ENCODE results near the gene ZNF580.

ZNF580 gene

DNA sequence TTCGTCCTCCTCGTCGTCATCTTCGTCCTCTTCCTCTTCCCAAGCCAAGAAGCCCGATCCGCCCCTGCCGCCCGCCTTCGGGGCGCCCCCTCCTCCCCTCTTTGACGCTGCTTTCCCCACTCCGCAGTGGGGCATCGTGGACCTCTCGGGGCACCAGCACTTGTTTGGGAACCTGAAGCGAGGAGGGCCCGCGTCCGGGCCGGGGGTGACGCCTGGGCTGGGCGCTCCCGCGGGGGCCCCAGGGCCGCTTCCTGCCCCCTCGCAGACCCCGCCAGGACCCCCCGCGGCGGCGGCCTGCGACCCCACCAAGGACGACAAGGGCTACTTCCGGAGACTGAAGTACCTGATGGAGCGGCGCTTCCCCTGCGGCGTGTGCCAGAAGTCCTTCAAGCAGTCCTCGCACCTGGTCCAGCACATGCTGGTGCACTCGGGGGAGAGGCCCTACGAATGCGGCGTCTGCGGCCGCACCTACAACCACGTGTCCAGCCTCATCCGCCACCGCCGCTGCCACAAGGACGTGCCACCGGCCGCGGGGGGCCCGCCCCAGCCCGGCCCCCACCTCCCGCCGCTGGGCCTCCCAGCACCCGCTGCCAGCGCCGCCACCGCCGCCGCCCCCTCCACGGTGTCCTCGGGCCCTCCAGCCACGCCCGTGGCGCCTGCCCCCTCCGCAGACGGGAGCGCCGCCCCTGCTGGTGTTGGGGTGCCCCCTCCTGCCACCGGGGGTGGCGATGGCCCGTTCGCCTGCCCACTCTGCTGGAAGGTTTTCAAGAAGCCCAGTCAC lies 26.7 kb upstream of the ZNF580 start:
- H3K4me3 ChIP-seq (ENCODE audit: low read depth, low read length), result no peak overlapping the region
- TF ChIP-seq, protein P1, sequence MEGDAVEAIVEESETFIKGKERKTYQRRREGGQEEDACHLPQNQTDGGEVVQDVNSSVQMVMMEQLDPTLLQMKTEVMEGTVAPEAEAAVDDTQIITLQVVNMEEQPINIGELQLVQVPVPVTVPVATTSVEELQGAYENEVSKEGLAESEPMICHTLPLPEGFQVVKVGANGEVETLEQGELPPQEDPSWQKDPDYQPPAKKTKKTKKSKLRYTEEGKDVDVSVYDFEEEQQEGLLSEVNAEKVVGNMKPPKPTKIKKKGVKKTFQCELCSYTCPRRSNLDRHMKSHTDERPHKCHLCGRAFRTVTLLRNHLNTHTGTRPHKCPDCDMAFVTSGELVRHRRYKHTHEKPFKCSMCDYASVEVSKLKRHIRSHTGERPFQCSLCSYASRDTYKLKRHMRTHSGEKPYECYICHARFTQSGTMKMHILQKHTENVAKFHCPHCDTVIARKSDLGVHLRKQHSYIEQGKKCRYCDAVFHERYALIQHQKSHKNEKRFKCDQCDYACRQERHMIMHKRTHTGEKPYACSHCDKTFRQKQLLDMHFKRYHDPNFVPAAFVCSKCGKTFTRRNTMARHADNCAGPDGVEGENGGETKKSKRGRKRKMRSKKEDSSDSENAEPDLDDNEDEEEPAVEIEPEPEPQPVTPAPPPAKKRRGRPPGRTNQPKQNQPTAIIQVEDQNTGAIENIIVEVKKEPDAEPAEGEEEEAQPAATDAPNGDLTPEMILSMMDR (IDR thresholded peaks at IDR 0.05; ENCODE audit: insufficient read depth, low read depth, low read length, missing control alignments), result no peak

DNA sequence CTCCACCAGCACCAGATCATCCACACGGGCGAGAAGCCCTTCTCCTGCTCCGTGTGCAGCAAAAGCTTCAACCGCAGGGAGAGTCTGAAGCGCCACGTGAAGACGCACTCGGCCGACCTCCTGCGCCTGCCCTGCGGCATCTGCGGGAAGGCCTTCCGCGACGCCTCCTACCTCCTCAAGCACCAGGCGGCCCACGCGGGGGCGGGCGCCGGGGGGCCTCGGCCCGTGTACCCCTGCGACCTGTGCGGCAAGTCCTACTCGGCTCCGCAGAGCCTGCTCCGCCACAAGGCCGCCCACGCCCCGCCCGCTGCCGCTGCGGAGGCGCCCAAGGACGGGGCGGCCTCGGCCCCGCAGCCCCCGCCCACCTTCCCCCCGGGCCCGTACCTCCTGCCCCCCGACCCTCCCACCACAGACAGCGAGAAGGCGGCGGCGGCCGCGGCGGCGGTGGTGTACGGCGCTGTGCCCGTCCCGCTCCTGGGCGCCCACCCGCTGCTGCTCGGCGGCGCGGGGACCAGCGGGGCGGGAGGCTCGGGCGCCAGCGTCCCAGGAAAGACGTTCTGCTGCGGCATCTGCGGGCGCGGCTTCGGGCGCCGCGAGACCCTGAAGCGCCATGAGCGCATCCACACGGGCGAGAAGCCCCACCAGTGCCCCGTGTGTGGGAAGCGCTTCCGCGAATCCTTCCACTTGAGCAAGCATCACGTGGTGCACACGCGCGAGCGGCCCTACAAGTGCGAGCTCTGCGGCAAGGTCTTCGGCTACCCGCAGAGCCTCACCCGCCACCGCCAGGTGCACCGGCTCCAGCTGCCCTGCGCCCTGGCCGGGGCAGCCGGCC lies 25.9 kb upstream of the ZNF580 start:
- no peak for DNase-seq (ENCODE audit: low read depth)

More for the DNA sequence above, 26.7 kb upstream of the ZNF580 start:
- no peak for DNase-seq (ENCODE audit: low read depth)

DNA sequence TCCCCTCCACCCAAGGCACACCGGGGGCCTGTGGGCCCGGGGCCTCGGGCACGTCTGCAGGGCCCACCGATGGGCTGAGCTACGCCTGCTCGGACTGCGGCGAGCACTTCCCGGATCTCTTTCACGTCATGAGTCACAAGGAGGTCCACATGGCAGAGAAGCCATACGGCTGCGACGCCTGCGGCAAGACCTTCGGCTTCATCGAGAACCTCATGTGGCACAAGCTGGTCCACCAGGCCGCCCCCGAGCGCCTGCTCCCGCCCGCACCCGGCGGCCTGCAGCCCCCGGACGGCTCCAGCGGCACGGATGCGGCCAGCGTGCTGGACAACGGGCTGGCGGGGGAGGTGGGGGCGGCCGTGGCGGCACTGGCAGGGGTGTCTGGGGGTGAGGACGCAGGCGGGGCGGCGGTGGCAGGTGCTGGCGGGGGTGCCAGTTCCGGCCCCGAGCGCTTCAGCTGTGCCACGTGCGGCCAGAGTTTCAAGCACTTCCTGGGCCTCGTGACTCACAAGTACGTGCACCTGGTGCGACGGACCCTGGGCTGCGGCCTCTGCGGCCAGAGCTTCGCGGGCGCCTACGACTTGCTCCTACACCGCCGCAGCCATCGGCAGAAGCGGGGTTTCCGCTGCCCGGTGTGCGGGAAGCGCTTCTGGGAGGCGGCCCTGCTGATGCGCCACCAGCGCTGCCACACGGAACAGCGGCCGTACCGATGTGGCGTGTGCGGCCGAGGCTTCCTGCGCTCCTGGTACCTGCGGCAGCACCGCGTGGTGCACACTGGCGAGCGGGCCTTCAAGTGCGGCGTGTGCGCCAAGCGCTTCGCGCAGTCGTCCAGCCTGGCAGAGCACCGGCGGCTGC lies 25.0 kb upstream of the ZNF580 start:
- no peak for DNase-seq (ENCODE audit: low read depth)
- TF ChIP-seq, protein P1 (IDR thresholded peaks at IDR 0.05; ENCODE audit: insufficient read depth, low read depth, low read length, missing control alignments), result no peak
- no peak overlapping the region for H3K4me3 ChIP-seq (ENCODE audit: low read depth, low read length)

More for the DNA sequence above, 25.9 kb upstream of the ZNF580 start:
- TF ChIP-seq, protein P1 (IDR thresholded peaks at IDR 0.05; ENCODE audit: insufficient read depth, low read depth, low read length, missing control alignments), result no peak
- H3K4me3 ChIP-seq (ENCODE audit: low read depth, low read length), result no peak overlapping the region

DNA sequence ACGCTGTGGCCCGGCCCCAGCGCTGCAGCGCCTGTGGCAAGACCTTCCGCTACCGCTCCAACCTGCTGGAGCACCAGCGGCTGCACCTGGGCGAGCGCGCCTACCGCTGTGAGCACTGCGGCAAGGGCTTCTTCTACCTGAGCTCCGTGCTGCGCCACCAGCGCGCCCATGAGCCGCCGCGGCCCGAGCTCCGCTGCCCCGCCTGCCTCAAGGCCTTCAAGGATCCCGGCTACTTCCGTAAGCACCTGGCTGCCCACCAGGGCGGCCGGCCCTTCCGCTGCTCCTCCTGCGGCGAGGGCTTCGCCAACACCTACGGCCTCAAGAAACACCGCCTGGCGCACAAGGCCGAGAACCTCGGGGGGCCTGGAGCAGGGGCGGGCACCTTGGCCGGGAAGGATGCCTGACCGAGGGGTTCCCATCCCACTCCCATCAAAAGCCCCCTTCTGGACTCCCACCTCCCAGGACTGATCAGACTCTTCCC lies 24.4 kb upstream of the ZNF580 start:
- H3K4me3 ChIP-seq (ENCODE audit: low read depth, low read length), result no peak overlapping the region
- no peak for DNase-seq (ENCODE audit: low read depth)
- TF ChIP-seq, protein P1 (IDR thresholded peaks at IDR 0.05; ENCODE audit: insufficient read depth, low read depth, low read length, missing control alignments), result no peak

DNA sequence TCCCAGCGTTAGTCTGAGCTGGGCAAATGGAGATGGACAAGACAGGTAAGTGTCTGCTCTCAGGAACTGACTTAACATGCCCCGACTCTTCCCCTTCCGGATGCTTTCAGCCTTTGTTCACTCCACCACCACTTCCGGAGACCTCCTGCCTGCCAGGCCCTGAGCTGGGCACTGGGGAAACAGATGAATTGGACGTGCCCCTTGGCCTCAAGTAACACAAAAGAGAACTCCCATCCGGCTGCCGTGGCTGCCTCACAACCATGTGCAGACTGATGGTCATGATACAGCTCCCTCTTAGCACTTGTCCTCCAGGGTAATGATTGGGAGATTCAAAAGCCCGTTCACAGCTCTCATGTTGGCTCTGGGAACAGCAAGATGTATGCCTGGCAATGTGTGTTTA lies 23.4 kb upstream of the ZNF580 start:
- TF ChIP-seq, protein P1 (IDR thresholded peaks at IDR 0.05; ENCODE audit: insufficient read depth, low read depth, low read length, missing control alignments), result no peak
- H3K4me3 ChIP-seq (ENCODE audit: low read depth, low read length), result no peak overlapping the region
- no peak for DNase-seq (ENCODE audit: low read depth)

DNA sequence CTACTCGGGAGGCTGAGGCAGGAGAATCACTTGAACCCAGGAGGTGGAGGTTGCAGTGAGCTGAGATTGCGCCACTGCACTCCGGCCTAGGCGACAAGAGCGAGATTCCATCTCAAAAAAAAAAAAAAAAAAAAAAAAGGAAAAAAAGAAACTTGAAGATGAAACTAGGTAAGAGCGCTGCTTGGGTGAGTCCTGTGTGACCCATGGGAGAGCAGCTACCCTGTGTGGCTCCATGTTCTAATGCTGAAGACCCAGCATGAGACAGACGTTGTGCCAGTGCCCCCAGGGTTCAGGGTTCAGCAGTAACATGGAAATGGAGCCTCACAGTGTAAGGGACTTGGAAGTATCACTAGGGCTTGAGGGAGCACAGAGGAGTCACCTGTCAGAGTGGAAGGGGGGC lies 22.4 kb upstream of the ZNF580 start:
- TF ChIP-seq, protein P1 (IDR thresholded peaks at IDR 0.05; ENCODE audit: insufficient read depth, low read depth, low read length, missing control alignments), result no peak
- H3K4me3 ChIP-seq (ENCODE audit: low read depth, low read length), result no peak overlapping the region
- DNase-seq (ENCODE audit: low read depth), result no peak
